ENCODE measurements around the gene STARD3.
"Not testable (repeated sequence)": the region's sequence is repeated elsewhere in the genome, so short reads cannot be mapped to it uniquely, and the experiment has no call there.

STARD3 gene

GRCh38 chr17:39695089-39695474, 58.1 kb downstream of the STARD3 start:
- no peak for DNase-seq (ENCODE audit: low read depth)

GRCh38 chr17:39696731-39697130, 59.8 kb downstream of the STARD3 start:
- DNase-seq (ENCODE audit: low read depth): no peak

DNA sequence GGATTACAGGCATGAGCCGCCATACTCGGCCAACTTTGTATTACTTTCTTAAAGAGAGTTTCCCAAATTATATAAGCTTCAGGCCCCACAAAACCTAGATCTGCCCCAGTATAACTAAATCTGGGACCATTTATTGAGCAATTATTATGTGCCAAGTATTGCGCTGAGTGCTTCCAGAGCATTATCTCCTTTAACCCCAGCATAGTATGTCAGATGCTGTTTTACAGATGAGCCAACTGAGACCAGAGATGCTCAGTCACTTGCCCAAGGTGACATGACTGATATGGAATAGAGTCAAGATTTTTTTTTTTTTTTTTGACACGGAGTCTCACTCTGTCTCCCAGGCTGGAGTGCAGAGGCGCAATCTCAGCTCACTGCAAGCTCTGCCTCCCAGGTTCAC, 61.0 kb downstream of the STARD3 start:
- DNase-seq (ENCODE audit: low read depth): no peak

GRCh38 chr17:39699157-39699817, 62.3 kb downstream of the STARD3 start:
- not testable (repeated sequence) for DNase-seq (ENCODE audit: low read depth)

DNA sequence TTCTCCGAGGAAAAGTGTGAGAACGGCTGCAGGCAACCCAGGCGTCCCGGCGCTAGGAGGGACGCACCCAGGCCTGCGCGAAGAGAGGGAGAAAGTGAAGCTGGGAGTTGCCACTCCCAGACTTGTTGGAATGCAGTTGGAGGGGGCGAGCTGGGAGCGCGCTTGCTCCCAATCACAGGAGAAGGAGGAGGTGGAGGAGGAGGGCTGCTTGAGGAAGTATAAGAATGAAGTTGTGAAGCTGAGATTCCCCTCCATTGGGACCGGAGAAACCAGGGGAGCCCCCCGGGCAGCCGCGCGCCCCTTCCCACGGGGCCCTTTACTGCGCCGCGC, 62.8 kb downstream of the STARD3 start, which contains the start of gene ERBB2:
Gene ERBB2 (plus strand): TSS at position 247 of the 330 bp plus-strand sequence. CDS start 175 bp downstream, outside the sequence.
- DNase-seq (ENCODE audit: low read depth): no peak

- no peak for DNase-seq (ENCODE audit: low read depth)
These were observed 63.4 kb downstream of the STARD3 start for GRCh38 chr17:39700148-39700987.

GRCh38 chr17:39701012-39701783, 64.3 kb downstream of the STARD3 start:
- no peak for DNase-seq (ENCODE audit: low read depth)

DNA sequence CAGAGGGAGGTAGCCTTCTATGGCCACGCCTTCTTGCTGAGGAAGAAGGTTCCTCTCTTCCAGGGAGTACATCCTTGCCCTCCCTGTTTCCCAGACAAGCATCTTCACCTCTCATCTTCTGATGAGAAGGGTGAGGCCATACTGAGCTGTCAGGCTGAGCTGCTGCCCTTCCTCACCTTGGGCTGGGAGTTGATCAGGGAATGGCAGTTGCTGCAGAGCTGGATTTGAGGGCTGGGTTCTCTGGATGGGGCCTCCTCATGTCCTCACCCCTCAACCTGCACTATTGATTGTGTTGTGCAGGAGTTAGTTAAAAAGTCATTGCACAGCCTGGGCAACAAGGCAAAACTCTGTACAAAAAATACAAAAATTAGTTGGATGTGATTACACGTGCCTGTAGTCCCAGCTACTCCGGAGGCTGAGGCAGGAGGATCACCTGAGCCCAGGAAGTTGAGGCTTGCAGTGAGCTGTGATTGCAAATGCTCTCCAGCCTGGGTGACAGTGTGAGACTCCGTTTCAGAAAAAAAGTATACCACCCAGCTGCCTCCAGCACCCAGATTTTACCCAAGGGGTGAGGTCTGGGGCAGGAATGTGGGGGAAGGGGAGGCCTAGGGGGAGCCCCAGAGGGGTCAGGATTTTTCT, 65.0 kb downstream of the STARD3 start:
- DNase-seq (ENCODE audit: low read depth): no peak

DNA sequence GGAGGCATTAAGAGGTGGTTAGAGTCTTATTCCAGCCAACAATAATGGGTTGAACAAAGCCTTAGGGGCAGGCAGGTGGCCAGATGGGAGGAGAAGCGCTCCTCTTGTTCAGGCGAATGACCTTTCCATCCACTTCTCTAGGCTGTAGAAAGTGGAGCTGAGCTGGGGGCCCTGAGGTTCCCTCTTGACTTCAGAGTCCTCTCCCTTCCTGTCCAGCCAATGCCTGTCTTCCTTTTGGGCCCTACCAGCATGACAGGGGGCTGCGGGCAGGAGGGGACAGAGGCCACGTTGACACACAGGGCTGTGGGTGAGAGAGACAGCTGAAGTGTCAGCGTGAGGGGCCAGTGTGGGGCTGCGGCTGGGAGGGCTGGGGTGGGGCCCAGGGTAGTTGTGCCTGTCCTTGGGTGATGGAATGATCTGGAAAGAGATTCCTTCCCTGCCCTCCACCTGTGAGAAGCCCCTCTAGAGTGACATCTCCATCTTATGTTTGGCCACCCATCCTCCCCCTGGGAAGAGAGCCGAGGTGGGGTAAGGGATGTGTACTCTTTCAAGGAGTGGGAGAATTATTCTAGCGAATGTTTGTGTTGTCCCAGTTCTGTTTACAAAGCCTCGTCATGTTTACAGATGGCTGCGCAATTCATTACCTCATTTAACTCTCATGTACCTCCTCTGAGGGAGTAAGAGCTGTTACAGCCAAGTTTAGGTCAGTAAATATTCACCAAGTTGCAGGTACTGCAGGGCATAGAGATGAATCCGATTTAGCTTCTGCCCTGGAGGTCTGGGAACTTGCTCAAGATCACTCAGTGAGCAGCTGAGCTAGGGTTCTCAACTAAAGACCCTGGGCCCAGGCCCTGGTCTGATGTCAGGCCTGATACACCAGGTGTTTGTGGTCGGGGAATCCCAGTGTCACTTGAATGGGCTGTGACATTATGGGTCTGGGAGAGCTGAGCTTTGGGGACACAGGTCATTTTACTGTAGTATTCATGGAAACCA, 66.3 kb downstream of the STARD3 start:
- no peak for DNase-seq (ENCODE audit: low read depth)

GRCh38 chr17:39703913-39704312, 67.0 kb downstream of the STARD3 start:
- no peak for DNase-seq (ENCODE audit: low read depth)

DNA sequence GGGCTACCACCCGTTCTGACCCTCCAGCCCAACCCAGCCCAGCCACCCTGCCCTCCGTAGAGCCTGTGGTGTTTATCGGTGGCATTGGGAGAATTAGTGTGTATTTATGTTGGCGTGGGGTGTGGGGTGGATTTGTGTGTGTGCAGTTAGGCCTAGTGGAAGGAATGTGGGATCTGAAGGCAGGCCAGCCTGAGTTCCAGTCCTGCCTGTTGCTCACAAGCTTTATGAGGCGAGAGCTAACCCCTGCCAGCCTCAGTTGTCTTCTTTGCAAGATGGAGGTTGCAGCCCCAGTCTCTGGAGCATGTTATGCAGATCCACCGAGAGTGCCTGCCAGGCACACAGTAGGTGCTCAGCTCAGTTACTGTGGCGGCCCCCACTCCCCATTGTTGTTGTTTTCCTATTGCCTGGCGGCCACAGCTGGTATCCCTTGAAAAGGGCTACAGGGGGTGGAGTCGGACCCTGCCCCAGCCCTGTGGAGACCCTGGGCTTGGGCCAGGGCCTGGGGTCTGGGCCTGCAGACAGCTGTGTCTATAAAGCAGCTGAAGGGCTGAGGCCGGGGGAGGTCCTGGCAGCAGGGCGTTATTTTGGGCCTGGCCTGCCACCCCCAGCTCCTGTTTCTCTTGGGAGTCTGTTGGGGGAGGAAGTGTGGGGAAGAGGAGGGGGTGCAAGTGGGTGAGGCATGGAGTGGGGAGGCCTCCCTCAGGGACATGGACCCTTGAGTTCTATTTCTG, 68.0 kb downstream of the STARD3 start:
- DNase-seq (ENCODE audit: low read depth): no peak

- no peak for DNase-seq (ENCODE audit: low read depth)
These were observed 68.9 kb downstream of the STARD3 start for GRCh38 chr17:39705786-39706348.

DNA sequence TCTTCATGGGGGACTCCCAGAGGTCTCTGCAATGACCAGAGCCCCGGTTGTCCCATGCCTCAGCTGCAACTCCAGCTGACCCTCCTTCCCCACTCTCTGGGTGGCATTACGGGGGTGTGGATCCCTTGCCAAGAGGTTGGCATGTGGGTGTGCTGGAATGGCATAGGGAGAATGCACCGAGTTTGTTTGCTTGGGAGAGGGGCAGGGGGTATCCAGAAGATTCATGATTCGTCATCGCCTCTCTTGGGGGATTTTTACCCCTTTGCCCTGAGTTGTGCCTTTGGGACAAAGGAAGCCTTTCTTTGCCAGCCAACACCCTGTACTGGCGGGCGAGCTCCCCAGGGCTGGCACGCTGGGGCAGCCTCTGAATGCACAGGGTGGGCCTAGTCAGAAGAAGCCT, 69.4 kb downstream of the STARD3 start:
- no peak for DNase-seq (ENCODE audit: low read depth)

DNA sequence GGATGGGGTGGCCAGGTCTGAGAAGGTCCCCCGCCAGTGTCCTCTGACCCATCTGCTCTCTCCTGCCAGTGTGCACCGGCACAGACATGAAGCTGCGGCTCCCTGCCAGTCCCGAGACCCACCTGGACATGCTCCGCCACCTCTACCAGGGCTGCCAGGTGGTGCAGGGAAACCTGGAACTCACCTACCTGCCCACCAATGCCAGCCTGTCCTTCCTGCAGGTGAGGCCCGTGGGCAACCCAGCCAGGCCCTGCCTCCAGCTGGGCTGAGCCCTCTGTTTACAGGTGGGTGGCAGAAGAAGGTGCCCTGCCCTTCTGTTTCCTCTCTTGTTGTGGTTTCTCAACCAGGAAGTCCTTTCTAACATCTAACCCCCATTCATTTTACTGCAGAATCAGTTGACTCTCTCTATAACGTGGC, 70.0 kb downstream of the STARD3 start:
- DNase-seq (ENCODE audit: low read depth): no peak

- no peak for DNase-seq (ENCODE audit: low read depth)
These were observed 72.5 kb downstream of the STARD3 start for GRCh38 chr17:39709319-39709997.

GRCh38 chr17:39709998-39710964, 73.3 kb downstream of the STARD3 start:
- no peak for DNase-seq (ENCODE audit: low read depth)

- DNase-seq (ENCODE audit: low read depth): not testable (repeated sequence)
These were observed 74.1 kb downstream of the STARD3 start for GRCh38 chr17:39711071-39711470.

DNA sequence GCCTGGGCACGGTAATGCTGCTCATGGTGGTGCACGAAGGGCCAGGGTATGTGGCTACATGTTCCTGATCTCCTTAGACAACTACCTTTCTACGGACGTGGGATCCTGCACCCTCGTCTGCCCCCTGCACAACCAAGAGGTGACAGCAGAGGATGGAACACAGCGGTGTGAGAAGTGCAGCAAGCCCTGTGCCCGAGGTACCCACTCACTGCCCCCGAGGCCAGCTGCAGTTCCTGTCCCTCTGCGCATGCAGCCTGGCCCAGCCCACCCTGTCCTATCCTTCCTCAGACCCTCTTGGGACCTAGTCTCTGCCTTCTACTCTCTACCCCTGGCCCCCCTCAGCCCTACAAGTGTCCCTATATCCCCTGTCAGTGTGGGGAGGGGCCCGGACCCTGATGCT, 74.9 kb downstream of the STARD3 start:
- no peak for DNase-seq (ENCODE audit: low read depth)

All from activated T-cell treated with anti-CD3 and anti-CD28 coated beads for 1 hour (primary cell).